SHP77 treated with DMSO at 0.1 percent for 48 hours (cell line): ENCODE results near the gene ERVW-1.
"Not testable (repeated sequence)": the region's sequence is repeated elsewhere in the genome, so short reads cannot be mapped to it uniquely, and the experiment has no call there.

Experiments used
- DNase-seq: peaks from one replicate; lab custom pipeline; 2025; lab: John Stamatoyannopoulos, UW

ERVW-1 gene

DNA sequence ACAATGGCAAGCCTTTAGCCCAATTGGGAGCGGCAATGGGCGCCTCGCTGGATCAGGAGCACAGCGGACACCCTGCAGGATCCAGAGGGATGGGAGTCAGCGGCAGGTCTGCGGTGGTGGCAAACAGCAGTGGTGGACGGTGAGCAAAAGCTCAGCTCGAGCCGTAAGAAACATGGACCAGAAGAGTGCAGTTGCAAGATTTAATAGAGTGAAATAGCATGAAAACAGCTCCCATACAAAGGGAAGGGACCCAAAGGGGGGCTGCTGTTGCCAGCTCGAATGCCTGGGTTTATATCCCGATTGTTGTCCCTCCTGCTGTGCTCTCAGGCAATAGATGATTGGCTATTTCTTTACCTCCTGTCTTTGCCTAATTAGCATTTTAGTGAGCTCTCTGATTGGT, at the start of gene ERVW-1:
TSS of gene ERVW-1 (minus strand) at position 266 of the 400 bp plus-strand sequence. CDS start 7,565 bp downstream, outside the sequence.
- DNase-seq = not testable (repeated sequence)

DNA sequence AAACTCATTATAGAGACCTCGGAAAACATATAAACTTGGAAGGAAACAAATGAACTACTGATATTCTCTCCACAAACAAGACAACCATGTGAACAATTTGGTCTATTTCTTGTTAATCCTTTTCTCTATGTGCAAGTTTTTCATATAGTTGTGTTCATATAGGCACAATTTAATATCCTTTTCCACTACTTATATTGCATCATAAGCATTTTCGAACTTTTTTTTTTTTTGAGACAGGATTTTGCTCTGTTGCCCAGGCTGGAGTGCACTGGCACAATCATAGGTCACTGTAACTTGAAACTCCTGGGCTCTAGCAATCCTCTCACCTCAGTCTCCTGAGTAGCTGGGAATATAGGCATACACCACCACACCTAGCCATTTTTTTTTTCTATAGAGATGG, 45.4 kb upstream of the ERVW-1 start:
- no peak for DNase-seq

DNA sequence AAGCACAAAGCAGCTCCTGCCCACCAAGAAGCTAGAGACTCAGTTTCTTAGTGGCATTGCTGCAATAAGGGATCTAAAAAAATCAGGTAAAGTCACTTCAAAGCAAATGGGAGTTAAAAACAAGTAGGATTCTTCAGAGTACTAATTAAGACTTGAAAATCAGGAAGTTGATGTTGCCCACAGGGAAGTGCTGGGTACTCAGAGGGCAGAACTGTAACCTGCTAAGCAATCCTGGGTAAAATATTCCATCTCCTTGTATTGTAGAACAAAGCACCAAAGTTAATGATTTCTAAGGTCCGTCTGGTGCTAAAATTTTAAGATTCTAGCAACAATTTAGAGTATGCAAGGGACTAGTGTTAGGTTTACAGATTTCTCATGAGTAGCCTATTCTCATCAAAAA, 42.3 kb upstream of the ERVW-1 start:
- DNase-seq = no peak

DNA sequence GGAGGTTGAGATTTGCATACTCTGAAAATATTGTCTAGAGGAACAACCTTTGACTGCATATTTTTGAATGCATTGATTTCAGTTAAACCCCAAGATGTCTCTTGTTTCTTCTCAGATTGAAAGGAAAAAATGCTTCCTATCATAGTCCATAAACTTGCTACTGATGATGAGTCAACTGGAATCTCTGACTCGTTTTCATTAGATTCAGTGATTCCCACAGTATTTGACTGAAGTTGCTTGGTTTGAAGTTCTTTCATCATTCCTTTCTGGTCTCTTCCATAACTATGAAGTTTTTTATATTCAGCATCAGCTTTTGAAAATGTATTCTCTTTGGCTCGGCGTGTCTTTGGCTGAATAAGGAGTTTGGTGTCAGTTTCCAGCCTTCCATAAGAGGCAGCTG, 39.9 kb upstream of the ERVW-1 start:
- DNase-seq = no peak

- no peak for DNase-seq
These were observed 35.6 kb upstream of the ERVW-1 start for GRCh38 chr7:92513167-92513902.

DNA sequence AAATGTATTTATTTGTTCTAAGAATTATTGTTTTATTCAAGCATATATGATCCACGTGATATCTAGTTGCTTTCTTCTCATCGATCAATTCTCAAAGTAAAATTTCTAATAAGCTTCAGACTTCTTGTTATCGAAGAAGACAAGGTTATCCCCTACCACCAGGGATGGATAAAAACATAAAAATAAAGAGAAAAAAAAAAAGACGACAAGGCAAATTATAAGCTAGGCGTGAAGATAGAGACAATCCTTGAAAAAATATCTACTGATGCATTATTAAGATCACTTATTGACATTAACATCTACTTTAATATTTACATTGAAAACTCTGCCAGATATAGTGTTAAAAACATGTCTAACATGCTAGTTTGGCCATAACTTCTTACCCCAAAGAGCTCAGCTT, 31.2 kb upstream of the ERVW-1 start:
- no peak for DNase-seq

- DNase-seq = no peak
These were observed 28.6 kb upstream of the ERVW-1 start for GRCh38 chr7:92506363-92506762.

- no peak for DNase-seq
These were observed 26.8 kb upstream of the ERVW-1 start for GRCh38 chr7:92504563-92504962.

DNA sequence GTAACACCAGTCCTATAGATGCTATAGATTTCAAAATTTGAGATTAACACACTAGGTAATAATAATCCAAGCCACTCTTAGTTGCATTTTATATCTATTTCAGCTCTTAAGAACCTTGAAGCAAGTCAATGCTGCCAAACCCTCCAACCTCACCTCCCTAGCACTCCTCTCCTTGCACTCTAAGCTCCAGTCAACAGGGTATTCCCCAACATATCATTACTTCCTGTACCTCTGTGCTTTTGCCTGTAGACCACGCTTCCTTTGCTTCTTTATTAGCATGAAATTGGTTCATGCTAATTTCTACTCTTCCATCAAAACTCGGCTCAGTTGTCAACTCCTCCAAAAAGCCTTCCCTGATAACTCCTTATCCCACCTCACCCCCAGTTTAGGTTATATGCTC, 26.0 kb upstream of the ERVW-1 start:
- DNase-seq = no peak

DNA sequence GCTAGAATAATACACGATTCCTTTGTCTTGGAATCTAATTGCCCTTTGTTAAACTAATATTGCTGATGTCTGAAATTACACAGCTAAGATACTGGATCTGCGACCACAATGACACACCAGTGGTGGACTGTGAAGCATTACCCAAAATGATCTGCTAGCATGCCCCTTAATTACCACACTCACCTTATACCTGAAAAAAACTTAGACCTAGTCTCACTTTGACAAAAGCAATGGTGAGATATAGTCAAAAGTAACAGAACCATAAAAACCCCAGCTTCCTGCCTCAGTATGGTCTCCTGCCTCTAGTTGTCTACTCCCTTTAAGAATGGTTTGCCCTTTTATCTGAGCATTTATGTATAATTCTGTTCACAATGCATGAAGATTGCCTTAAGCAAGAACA, 20.8 kb upstream of the ERVW-1 start:
- DNase-seq = no peak

- no peak for DNase-seq
These were observed 19.1 kb upstream of the ERVW-1 start for GRCh38 chr7:92496876-92497275.

- DNase-seq = no peak
These were observed 11.9 kb upstream of the ERVW-1 start for GRCh38 chr7:92489634-92490033.

- DNase-seq = no peak
These were observed 10.1 kb upstream of the ERVW-1 start for GRCh38 chr7:92487804-92488203.

DNA sequence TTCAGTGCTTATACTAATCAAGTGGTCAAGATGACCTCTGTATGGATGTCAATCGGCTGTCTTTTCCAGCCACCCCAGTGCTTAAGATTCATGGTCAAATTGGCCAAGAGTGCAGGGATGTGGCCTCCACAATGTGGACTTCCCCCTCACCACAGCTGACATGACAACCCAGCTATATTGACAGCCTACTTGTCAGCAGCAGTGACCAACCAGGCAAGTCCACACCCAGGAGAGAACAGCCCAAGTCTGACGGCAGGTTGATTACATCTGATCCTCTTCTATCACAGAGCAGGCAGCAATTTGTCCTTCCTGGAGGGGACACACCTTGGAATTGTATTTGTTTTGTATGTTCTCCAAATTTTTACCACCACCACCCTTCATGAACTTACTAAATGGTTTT, 8.2 kb upstream of the ERVW-1 start:
- DNase-seq = no peak

DNA sequence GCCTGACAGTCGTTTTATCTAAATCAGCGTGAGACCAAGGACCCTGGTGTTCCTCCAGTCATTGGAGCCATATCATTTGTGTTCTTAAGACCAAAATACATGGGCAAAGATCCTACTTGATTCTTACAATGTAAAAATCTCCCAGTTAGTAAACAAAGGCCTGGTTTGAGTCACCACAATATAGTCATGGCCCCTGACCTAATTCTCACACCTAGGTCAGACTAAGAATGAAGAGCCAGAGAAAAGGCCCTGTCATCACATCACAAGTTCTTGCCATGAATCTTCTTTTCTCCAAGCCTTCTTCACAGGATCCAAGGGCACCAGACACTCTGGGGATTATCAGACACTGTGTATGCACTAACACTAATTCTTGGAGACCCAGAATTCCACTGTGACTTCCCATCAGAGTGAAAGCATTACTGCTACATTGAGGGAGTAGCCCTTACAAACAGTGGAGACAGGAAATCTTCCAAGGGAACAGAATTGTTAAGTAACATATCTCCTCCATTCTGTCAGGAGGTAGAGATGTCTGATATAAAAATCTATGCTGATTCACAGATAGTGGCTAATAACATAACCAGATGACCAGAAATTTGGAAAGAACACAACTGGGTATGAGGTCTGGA, 7.6 kb upstream of the ERVW-1 start:
- DNase-seq = no peak

GRCh38 chr7:92484226-92484625, 6.5 kb upstream of the ERVW-1 start:
- not testable (repeated sequence) for DNase-seq

- not testable (repeated sequence) for DNase-seq
These were observed 5.9 kb upstream of the ERVW-1 start for GRCh38 chr7:92483624-92484023.

- DNase-seq = not testable (repeated sequence)
These were observed 1.4 kb upstream of the ERVW-1 start for GRCh38 chr7:92479146-92479545.

- DNase-seq = no peak
These were observed 965 bp upstream of the ERVW-1 start for GRCh38 chr7:92478711-92479110.

GRCh38 chr7:92478095-92478494, 349 bp upstream of the ERVW-1 start:
- DNase-seq = no peak

GRCh38 chr7:92475851-92476590, 1.7 kb downstream of the ERVW-1 start:
- not testable (repeated sequence) for DNase-seq

DNA sequence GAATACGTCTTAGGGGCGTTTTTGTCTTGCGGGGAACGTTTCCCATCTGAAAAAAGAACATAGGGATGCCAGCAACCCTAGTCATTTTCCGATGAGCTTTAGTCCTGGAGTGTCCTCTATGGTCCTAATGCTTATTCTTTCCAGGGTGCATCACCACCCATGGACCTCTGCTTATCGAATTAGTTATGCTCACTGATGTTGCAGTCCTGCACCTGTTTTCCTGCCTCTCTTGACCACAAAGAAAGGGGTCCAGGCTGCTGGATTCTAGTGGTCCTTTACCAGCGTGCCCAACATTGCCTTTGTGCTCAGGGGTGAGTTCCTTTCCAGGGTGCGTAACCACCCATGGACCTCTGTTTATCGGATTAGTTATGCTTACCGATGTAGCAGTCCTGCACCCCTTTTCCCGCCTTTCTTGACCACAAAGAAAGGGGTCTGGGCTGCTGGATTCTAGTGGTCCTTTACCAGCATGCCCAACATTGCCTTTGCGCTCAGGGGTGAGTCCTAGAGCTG, 2.4 kb downstream of the ERVW-1 start:
- not testable (repeated sequence) for DNase-seq

- DNase-seq = not testable (repeated sequence)
These were observed 3.8 kb downstream of the ERVW-1 start for GRCh38 chr7:92473989-92474388.
